Esophagus squamous epithelium (tissue), 5 donors: Measurements from ENCODE around the gene CAMK1G. TPM values are rescaled to one million over a fixed set of nuclear protein-coding genes. Genes with fewer than 3 reads are reported as not detected.

Experiments
- DNase-seq: peaks from one replicate; lab custom pipeline; 2025; lab: John Stamatoyannopoulos, UW
- H3K27ac ChIP-seq, 4 donors: fragments of 200-600 bp; sonication (generic); one replicate each; pipeline ENCODE4 v1.5.1; 2016 to 2019; ENCODE audit warnings: mild to moderate bottlenecking in 1 of 4
- H3K27me3 ChIP-seq, 4 donors: fragments of 200-600 bp; sonication (generic); 1 replicate in 3 of 4; 2 replicates in 1 of 4; pipeline versions ENCODE4 v1.5.1 to v1.6.0; 2017 to 2021; ENCODE audit warnings: antibody characterized with exemption in 1 of 4
- H3K36me3 ChIP-seq, 3 donors: fragments of 200-600 bp; sonication (generic); one replicate each; pipeline ENCODE4 v1.5.1; 2016 to 2019
- H3K4me1 ChIP-seq, 3 donors: fragments of 200-600 bp; sonication (generic); one replicate each; pipeline ENCODE4 v1.5.1; 2017 to 2019
- H3K4me3 ChIP-seq, 4 donors: fragments of 200-600 bp; sonication (generic); 1 replicate in 3 of 4; 2 replicates in 1 of 4; pipeline ENCODE4 v1.5.1; 2016 to 2019; ENCODE audit warnings: mild to moderate bottlenecking in 2 of 4, moderate library complexity in 1 of 4
- H3K9me3 ChIP-seq, 3 donors: fragments of 200-600 bp; sonication (generic); one replicate each; pipeline ENCODE4 v1.5.1; 2016 to 2019
- POLR2A ChIP-seq, 4 donors: fragments of 450-650 bp; IDR thresholded peaks; one replicate each; pipeline ENCODE4 v1.6.1; 2017; ENCODE audit warnings: antibody characterized with exemption in 4 of 4, mild to moderate bottlenecking in 4 of 4, moderate library complexity in 3 of 4
- WGBS, 2 donors: methylation state at CpG; one replicate each; pipeline ENCODE4 v1.1.5; 2018; 5-methylcytosine and 5-hydroxymethylcytosine counted together
- intact Hi-C: fragments of 100-400 bp; cut with DNase I; formaldehyde crosslinking; loops from one replicate; pipeline ENCODE4 v1.15.0; 2022
- total RNA-seq, 4 donors: library from RNA; depleted of rRNA; stranded (reverse); fragments of >200 nt; gene quantifications; one replicate each; pipeline ENCODE4 v1.1.0, GENCODE V29; 2016
- TF ChIP-seq, protein P1 (sequence below), 6 experiments: fragments of 450-650 bp in 4 of 6; fragments of 200-600 bp in 2 of 6; sonication (generic) in 2 of 6; IDR thresholded peaks; one replicate each; pipeline ENCODE4 v1.5.1; 2016 to 2019; ENCODE audit warnings: antibody characterized with exemption in 6 of 6, mild to moderate bottlenecking in 4 of 6, moderate library complexity in 4 of 6
- donor health status: DM: yes; HTN: yes; CAD: no.

Gene CAMK1G
- total RNA-seq, 4 donors from 2014 or later: 0.19 TPM; not detected in 3

DNA sequence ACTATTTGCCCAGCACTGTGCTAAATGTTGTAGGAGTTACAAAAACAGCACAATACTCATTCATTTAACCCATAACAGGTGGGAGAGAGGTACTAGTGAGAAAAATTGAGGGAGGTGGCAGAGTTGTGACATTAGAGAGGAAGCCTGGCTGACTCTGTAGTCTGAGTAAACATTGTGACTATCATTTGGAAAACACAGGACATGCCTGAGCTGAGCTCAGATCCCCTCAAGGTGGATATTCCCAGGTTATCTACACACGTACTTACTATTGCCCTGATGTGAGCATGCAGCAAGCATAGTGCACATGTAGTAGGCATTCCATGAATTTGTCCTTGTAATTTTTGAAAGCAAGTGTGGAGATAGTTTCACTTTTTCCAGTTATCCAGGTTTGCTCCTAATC lies 10.9 kb downstream of the CAMK1G start:
- H3K4me3 ChIP-seq: no peak overlapping the region
- H3K27me3 ChIP-seq: peaks cover 0 to 34% (median 0%) of the 10 kb centered on the region in 4 donors
- 31 to 38% methylated on average over 1 of the region's 1 CpG for WGBS, 2 donors
- no peaks in the 10 kb centered on the region for H3K9me3 ChIP-seq
- no peak overlapping the region for H3K27ac ChIP-seq
- DNase-seq: no peak
- intact Hi-C loops: no loop called here
- no peaks in the 10 kb centered on the region for H3K36me3 ChIP-seq
- TF ChIP-seq POLR2A (IDR thresholded peaks at IDR 0.05): no peak
- TF ChIP-seq, protein P1, sequence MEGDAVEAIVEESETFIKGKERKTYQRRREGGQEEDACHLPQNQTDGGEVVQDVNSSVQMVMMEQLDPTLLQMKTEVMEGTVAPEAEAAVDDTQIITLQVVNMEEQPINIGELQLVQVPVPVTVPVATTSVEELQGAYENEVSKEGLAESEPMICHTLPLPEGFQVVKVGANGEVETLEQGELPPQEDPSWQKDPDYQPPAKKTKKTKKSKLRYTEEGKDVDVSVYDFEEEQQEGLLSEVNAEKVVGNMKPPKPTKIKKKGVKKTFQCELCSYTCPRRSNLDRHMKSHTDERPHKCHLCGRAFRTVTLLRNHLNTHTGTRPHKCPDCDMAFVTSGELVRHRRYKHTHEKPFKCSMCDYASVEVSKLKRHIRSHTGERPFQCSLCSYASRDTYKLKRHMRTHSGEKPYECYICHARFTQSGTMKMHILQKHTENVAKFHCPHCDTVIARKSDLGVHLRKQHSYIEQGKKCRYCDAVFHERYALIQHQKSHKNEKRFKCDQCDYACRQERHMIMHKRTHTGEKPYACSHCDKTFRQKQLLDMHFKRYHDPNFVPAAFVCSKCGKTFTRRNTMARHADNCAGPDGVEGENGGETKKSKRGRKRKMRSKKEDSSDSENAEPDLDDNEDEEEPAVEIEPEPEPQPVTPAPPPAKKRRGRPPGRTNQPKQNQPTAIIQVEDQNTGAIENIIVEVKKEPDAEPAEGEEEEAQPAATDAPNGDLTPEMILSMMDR (IDR thresholded peaks at IDR 0.05): no peak
- no peaks in the 10 kb centered on the region for H3K4me1 ChIP-seq

DNA sequence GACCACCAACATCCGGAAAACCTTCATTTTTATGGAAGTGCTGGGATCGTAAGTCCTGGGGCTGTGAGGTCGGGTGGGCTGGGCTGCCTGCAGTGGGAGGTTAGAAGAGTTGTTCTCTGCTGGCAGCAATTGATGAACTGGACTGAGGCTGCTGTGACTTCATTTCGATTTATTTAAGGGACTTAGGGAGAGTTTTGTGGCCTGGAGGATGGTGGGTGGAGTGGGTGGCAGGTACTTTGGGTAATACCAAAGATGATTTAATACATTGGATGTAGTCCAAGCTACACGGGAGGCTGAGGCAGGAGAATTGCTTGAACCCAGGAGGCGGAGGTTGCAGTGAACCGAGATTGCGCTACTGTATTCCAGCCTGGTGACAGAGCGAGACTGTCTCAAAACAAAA lies 11.5 kb downstream of the CAMK1G start:
- H3K9me3 ChIP-seq: no peaks in the 10 kb centered on the region
- peaks cover 0 to 37% (median 0%) of the 10 kb centered on the region in 4 donors for H3K27me3 ChIP-seq
- peaks cover 0 to 2% (median 0%) of the 10 kb centered on the region in 3 donors for H3K4me1 ChIP-seq
- WGBS, 2 donors: 68 to 69% methylated on average over 8 of the region's 9 CpGs
- no peak overlapping the region for H3K4me3 ChIP-seq
- no peak overlapping the region for H3K27ac ChIP-seq
- no peak for DNase-seq
- no peaks in the 10 kb centered on the region for H3K36me3 ChIP-seq
- no peak for TF ChIP-seq POLR2A (IDR thresholded peaks at IDR 0.05)
- TF ChIP-seq, protein P1 (IDR thresholded peaks at IDR 0.05): no peak
- intact Hi-C loops: no loop called here

DNA sequence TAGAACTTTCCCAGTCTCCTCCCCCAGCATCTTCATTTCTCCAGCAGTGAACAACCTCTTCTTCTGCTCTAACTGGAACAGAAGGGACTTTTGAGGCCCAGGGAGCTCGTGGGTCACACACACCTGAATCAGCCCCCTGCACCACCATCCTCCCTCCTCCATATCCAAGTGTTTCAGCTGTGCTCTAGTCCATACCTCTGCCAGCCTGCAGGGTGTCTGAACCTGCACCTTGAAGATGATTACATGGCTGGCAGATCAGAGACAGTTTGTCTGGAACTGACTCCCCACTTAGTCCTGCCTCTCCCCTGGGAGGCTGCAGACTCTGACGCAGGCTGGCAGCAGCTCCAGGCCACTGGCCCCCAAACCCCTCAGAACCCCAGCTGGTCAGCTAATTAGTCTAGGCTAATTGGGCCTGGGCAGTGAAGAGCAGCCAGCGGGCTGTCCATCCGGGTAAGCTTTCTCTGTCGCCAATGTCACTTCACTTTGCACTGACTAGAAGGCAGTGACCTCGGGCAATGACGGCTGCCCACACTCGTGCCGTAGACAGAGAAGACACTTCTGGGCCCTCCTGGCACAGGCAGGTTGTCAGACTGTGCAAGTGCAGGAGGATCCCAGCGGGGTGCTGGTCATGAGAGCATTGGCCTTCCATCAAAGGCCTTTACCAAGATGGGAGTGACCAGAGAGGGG lies 12.2 kb downstream of the CAMK1G start:
- intact Hi-C loops: no loop called here
- Histone ChIP-seq H3K4me3 (no peak overlapping the region), H3K27me3 (peaks cover 0 to 38% (median 0%) of the 10 kb centered on the region in 4 donors), H3K9me3 (no peaks in the 10 kb centered on the region), H3K36me3 (no peaks in the 10 kb centered on the region), H3K4me1 (peaks cover 0 to 9% (median 0%) of the 10 kb centered on the region in 3 donors), H3K27ac (no peak overlapping the region)
- TF ChIP-seq, protein P1 (IDR thresholded peaks at IDR 0.05): no peak
- TF ChIP-seq POLR2A (IDR thresholded peaks at IDR 0.05): no peak
- DNase-seq: no peak
- 69 to 82% methylated on average over 2 to 10 of the region's 10 CpGs for WGBS, 2 donors

DNA sequence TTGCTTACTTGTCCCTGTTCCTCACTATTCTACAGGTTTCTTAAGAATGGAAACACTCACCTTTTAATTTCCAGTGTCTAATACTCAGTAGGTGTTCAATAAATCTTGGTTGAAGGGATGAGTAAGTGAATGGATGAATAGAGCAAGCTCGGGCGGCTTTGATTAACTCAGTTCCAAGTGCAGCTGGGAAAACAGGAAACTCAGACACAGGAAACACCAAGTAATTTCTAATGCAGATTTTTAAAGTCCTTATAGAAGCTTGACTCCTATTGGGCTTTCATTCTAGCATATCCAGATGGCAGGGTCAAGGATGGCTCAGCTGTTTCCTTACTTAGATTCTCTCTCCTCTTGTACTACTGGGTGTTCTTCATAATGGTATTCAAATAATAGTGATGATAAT lies 14.0 kb downstream of the CAMK1G start:
- no peaks in the 10 kb centered on the region for H3K36me3 ChIP-seq
- no peak overlapping the region for H3K4me3 ChIP-seq
- WGBS, 2 donors: 29 to 34% methylated on average over 2 of the region's 2 CpGs
- H3K27ac ChIP-seq: no peak overlapping the region
- TF ChIP-seq POLR2A (IDR thresholded peaks at IDR 0.05): no peak
- TF ChIP-seq, protein P1 (IDR thresholded peaks at IDR 0.05): no peak
- intact Hi-C loops: no loop called here
- no peak for DNase-seq
- no peaks in the 10 kb centered on the region for H3K9me3 ChIP-seq
- peaks cover 0 to 27% (median 0%) of the 10 kb centered on the region in 4 donors for H3K27me3 ChIP-seq
- peaks cover 0 to 9% (median 0%) of the 10 kb centered on the region in 3 donors for H3K4me1 ChIP-seq

DNA sequence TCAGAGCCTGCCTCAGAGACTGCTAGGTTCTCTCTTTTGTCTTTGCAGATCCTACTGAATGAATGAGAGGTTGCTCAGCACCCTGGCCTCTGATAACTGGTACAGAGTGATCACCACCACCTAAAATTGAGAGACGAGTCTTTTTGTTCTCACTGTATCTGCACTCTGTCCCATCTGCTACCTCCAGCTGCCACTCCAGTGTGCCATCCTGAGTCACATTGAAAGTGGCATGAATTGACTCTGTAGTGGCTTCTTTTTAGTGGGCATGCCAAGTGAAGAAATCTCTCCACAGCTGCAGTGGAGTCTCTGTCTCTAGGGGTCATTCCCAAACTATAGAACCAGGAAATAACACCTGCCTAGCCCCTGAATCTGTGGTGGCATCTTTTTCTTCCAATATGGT lies 14.7 kb downstream of the CAMK1G start:
- no peaks in the 10 kb centered on the region for H3K36me3 ChIP-seq
- 71 to 86% methylated on average over 1 of the region's 1 CpG for WGBS, 2 donors
- DNase-seq: no peak
- TF ChIP-seq, protein P1 (IDR thresholded peaks at IDR 0.05): no peak
- no peak for TF ChIP-seq POLR2A (IDR thresholded peaks at IDR 0.05)
- no peak overlapping the region for H3K4me3 ChIP-seq
- no peak overlapping the region for H3K27ac ChIP-seq
- H3K27me3 ChIP-seq: peaks cover 0 to 26% (median 0%) of the 10 kb centered on the region in 4 donors
- H3K4me1 ChIP-seq: peaks cover 0 to 9% (median 0%) of the 10 kb centered on the region in 3 donors
- no peaks in the 10 kb centered on the region for H3K9me3 ChIP-seq
- intact Hi-C loops: no loop called here
